Measurements from ENCODE around the gene FHL3. TPM values are rescaled to one million over a fixed set of nuclear protein-coding genes. Genes with fewer than 3 reads are reported as not detected.

Gene FHL3
- total RNA-seq, 4 donors from 2014 or later: 8.8 to 14.6 (median 11.9) TPM

DNA sequence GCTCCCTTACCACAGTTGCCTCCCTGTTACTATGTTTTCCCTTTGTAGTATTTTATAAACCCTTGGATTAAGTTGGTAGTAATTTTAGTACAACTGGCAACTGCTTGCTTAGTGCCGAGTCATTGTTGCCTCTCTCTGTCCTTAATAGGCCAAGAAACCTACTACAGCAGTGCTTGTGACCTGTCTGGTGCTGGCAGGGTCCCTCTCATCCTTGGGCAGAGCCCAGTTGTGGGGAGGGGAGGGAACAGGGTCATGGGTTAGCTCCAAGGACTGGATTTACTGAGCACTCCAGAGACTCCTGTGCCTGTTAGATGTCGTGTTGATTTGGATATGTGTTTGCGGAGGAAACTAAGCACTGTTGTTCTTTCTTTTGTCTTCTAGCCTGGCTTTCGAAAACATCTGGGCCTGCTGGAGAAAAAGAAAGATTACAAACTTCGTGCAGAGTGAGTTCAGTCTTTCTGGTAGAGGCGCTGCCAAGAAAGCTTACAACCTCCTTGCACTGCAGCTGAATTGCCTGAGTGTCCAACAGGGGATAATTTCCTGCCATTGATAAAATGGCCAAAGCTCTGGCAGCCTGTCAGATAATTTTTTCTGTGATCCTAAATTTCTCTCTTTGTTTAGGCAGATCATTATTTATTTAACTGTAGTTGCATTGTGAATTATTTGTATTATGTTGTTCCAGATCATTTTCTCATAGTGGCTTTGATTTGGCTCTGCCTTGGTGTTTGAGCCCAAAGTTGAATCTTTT, 10.8 kb upstream of the FHL3 start:
- TF ChIP-seq CTCF (IDR thresholded peaks at IDR 0.05; ENCODE audit: low read depth): no peak

DNA sequence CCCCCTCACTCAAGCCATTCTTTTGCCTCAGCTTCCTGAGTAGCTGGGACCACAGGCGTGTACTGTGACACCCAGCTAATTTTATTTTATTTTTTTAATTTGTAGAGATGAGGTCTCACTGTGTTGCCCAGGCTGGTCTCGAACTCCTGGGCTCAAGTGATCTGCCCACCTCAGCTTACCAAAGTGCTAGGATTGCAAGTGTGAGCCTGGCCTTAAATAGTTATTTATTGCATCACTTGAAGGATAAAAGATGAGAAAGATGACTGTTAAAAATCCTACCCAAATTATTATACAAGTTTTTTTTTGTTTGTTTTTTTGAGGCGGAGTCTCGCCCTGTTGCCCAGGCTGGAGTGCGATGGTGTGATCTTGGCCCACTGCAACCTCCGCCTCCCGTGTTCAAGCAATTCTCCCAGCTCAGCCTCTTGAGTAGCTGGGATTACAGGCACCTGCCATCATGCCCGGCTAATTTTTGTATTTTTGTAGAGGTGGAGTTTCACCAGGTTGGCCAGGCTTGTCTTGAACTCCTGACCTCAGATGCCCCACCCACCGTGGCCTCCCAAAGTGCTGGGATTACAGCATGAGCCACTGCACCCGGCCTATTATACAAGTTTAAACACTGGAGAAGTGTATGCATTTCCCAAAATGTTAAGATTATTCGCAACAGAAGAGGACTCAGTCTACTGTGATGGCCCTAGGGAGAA, 9.6 kb upstream of the FHL3 start:
- no peak for TF ChIP-seq CTCF (IDR thresholded peaks at IDR 0.05; ENCODE audit: low read depth)

DNA sequence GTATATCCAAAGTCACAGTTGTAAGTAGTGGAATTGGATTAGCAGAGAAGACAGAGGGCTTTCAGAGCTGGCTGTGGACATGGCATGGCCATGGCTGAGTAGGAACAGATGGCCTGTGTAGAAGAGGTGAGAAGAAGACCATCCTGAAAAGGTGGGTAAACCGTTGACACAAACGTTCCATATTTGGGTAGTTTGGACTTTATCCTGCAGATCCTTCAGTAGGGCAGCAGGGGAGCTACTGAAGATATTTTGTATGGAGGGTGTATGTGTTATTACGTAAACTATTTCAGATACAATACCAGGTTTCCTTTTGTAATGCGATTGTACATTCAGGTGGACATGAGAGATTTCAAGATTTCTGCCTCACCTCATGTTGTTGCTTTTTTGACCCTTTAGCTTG, 8.9 kb upstream of the FHL3 start:
- TF ChIP-seq CTCF (IDR thresholded peaks at IDR 0.05; ENCODE audit: low read depth): no peak

DNA sequence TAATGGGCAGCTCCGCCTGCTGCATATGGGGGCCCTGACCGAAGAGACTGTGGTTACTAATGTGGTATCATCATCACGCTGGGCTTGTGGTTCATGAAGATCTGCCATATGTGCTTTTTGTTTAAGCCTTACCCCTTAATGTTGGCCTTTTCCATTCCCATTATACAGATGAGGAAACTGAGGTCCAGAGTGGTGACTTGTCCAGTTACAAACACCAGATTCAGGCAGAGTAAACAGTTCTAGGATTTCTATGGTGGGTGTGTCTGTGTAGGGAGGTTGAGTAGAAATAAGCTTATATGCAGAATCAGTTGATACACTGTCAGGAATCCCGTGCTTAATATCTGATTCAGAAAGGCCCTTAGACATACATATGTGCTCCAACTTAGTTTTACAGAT, 7.9 kb upstream of the FHL3 start:
- TF ChIP-seq CTCF (IDR thresholded peaks at IDR 0.05; ENCODE audit: low read depth): no peak

DNA sequence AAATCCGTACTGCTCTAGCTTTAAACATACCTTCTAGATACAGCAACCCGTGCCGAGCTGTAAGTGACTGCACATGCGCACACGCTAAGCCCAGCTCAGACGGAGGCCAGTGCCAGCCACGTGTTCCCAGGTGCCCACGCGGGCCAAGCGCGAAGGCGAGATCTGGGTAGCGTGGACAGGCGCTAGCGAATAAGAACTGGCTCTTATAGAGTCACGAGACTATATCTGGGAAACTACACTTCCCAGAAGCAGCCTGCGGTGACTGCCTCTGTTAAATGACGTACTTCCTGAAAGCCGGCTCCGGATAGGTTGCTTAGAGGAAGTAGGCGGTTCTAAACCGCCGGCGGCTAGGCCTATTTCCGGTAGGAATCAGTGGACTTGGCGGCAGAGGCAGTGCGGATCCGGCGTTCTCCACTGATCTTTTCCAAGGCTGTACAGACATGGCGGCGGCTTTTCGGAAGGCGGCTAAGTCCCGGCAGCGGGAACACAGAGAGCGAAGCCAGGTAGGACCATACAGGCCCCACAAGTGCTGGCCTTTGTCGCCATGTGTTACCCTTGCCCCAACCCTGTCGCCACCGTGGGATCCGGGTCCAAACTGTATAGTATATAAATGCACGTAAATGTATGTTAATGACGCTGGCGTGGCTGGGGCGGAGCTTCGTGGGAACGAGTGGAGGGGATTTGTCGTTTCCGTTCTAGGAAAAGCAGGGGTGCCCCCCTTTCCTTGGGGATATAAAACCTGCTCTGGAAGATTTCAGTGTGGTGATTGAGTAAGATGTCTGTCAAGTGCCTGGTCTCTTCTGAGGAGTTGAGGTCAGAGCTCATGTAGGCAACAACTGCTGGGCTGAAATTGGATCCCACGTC, 7.3 kb upstream of the FHL3 start, which contains the start of gene UTP11:
UTP11 (plus strand) TSS at position 372 of the 864 bp plus-strand sequence; CDS start at position 441, 69 bp downstream.
- TF ChIP-seq CTCF (IDR thresholded peaks at IDR 0.05; ENCODE audit: low read depth): no peak

GRCh38 chr1:38009841-38010180, 4.5 kb upstream of the FHL3 start:
- TF ChIP-seq CTCF (IDR thresholded peaks at IDR 0.05; ENCODE audit: low read depth): no peak

Data from subcutaneous adipose tissue (tissue), 4 donors.